Spleen (tissue), 7 donors: Measurements from ENCODE around the gene SLC12A5.

Source experiments
- POLR2A ChIP-seq, 3 donors: fragments of 450-650 bp; IDR thresholded peaks; one replicate each; pipeline ENCODE4 v1.5.1; 2017; ENCODE audit warnings: antibody characterized with exemption in 3 of 3, mild to moderate bottlenecking in 1 of 3
- POLR2AphosphoS5 ChIP-seq, 3 donors: sonication (generic); formaldehyde crosslinking; IDR thresholded peaks; one replicate each; pipeline ENCODE4 v1.5.1; 2017; ENCODE audit warnings: antibody characterized with exemption in 3 of 3
- TF ChIP-seq, protein P1 (sequence below), 11 experiments: fragments of 200-600 bp in 7 of 11; fragments of 450-650 bp in 4 of 11; sonication (generic) in 4 of 11; IDR thresholded peaks in 8 of 11; conservative IDR thresholded peaks in 3 of 11; 1 replicate in 7 of 11; 2 replicates in 4 of 11; pipeline versions ENCODE4 v1.4.0 to v1.8.0; 2016 to 2021; ENCODE audit warnings: antibody characterized with exemption in 11 of 11, inconsistent platforms in 4 of 11, mild to moderate bottlenecking in 1 of 11
- donor health status: DM: no; HTN: no; CAD: no; lungs with moderate emphysema.
- donor health status: DM: no; HTN: no; CAD: no.
- donor health status: DM: no; HTN: no; CAD: no.

- TF ChIP-seq, protein P1, sequence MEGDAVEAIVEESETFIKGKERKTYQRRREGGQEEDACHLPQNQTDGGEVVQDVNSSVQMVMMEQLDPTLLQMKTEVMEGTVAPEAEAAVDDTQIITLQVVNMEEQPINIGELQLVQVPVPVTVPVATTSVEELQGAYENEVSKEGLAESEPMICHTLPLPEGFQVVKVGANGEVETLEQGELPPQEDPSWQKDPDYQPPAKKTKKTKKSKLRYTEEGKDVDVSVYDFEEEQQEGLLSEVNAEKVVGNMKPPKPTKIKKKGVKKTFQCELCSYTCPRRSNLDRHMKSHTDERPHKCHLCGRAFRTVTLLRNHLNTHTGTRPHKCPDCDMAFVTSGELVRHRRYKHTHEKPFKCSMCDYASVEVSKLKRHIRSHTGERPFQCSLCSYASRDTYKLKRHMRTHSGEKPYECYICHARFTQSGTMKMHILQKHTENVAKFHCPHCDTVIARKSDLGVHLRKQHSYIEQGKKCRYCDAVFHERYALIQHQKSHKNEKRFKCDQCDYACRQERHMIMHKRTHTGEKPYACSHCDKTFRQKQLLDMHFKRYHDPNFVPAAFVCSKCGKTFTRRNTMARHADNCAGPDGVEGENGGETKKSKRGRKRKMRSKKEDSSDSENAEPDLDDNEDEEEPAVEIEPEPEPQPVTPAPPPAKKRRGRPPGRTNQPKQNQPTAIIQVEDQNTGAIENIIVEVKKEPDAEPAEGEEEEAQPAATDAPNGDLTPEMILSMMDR (IDR thresholded peaks at IDR 0.05 in 8 of 11, conservative IDR thresholded peaks at IDR 0.05 in 3 of 11): no peak
- TF ChIP-seq POLR2A (IDR thresholded peaks at IDR 0.05): no peak
- TF ChIP-seq POLR2AphosphoS5 (IDR thresholded peaks at IDR 0.05): no peak
Observed at GRCh38 chr20:46023999-46024398, 5.0 kb upstream of the SLC12A5 start.
